Tibial nerve (tissue), 4 donors: ENCODE data around the gene PRKAR1B.

Experiments used
- CTCF ChIP-seq, 5 experiments: fragments of 200-600 bp in 3 of 5; fragments of 450-650 bp in 2 of 5; sonication (generic) in 3 of 5; IDR thresholded peaks; one replicate each; pipeline ENCODE4 v1.5.1; 2016 to 2019; ENCODE audit warnings: antibody characterized with exemption in 5 of 5, mild to moderate bottlenecking in 3 of 5, moderate library complexity in 2 of 5
- EP300 ChIP-seq, 2 donors: sonication (generic); formaldehyde crosslinking; IDR thresholded peaks; one replicate each; pipeline ENCODE4 v1.6.1; 2017; ENCODE audit warnings: antibody characterized with exemption in 2 of 2, mild to moderate bottlenecking in 1 of 2
- POLR2A ChIP-seq, 2 donors: fragments of 450-650 bp; IDR thresholded peaks; one replicate each; pipeline ENCODE4 v1.6.1; 2017; ENCODE audit warnings: antibody characterized with exemption in 2 of 2, mild to moderate bottlenecking in 2 of 2, moderate library complexity in 2 of 2

GRCh38 chr7:542713-543500 lies 184.2 kb downstream of the PRKAR1B start:
- TF ChIP-seq CTCF (IDR thresholded peaks at IDR 0.05) (no peak), POLR2A (IDR thresholded peaks at IDR 0.05) (no peak), EP300 (IDR thresholded peaks at IDR 0.05) (no peak)
